GM23338 (cell line): ENCODE measurements around the gene SUGP1.

Source experiments
- EZH2 ChIP-seq: fragments of 200-600 bp; sonication (generic); IDR thresholded peaks from one replicate; pipeline ENCODE4 v1.8.0; 2017; ENCODE audit warnings: antibody characterized with exemption, mild to moderate bottlenecking, low read depth; ENCODE audit not compliant: unreplicated experiment
- JUNB ChIP-seq: IDR thresholded peaks from one replicate; pipeline ENCODE4 v1.6.1; 2016; ENCODE audit warnings: antibody characterized with exemption; ENCODE audit not compliant: unreplicated experiment
- POLR2AphosphoS5 ChIP-seq: IDR thresholded peaks from 2 replicates; pipeline ENCODE4 v1.6.1; 2016; ENCODE audit warnings: antibody characterized with exemption, low read depth
- ZNF331 ChIP-seq: fragments of 250-450 bp; sonication (Bioruptor Pico); IDR thresholded peaks from 2 replicates; pipeline ENCODE4 v1.5.0; 2020; ENCODE audit warnings: low read depth, mild to moderate bottlenecking, moderate library complexity
- TF ChIP-seq, protein P1 (sequence below), 2 experiments: fragments of 200-600 bp in 1 of 2; sonication (generic) in 1 of 2; conservative IDR thresholded peaks; 2 replicates each; pipeline versions ENCODE4 v1.5.1 to v1.6.1; 2016 to 2017; ENCODE audit warnings: antibody characterized with exemption in 2 of 2, low read depth in 2 of 2, mild to moderate bottlenecking in 2 of 2, moderate library complexity in 1 of 2

DNA sequence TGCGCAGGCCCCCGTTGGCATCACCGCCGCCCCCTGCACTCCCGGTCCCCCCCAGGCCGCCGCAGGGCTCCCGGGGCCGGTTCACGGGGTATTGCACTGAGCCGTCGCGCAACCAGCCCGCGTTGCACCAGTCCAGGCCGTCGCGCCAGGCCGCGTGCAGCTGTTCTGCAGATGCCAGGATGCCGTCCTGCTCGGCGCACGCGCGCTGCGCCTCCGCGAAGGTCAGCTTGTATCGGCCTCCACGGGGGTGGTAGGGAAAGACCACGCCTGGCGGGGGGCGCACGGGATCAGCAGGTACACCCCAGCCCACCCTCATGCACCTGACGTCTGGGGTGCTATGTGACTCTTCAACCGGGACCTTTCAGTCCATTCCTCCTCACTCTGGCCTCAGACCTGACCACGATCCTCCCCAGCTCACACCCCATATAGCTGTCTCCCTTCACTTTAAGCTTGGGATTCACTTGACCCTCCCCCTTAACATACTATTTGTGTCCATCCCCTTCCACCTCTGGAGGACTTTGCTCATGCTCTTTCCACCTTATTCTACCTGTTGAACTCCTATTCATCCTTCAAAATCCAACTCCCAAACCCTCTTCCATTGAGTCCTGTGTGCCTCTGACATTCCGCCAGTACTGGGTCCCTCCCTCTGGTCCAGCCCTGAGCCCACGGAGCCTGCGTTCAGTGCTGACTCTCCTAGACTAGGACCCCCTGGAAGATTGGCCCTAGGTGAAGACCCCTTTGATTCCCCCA, 61.5 kb downstream of the SUGP1 start:
- TF ChIP-seq, protein P1, sequence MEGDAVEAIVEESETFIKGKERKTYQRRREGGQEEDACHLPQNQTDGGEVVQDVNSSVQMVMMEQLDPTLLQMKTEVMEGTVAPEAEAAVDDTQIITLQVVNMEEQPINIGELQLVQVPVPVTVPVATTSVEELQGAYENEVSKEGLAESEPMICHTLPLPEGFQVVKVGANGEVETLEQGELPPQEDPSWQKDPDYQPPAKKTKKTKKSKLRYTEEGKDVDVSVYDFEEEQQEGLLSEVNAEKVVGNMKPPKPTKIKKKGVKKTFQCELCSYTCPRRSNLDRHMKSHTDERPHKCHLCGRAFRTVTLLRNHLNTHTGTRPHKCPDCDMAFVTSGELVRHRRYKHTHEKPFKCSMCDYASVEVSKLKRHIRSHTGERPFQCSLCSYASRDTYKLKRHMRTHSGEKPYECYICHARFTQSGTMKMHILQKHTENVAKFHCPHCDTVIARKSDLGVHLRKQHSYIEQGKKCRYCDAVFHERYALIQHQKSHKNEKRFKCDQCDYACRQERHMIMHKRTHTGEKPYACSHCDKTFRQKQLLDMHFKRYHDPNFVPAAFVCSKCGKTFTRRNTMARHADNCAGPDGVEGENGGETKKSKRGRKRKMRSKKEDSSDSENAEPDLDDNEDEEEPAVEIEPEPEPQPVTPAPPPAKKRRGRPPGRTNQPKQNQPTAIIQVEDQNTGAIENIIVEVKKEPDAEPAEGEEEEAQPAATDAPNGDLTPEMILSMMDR (conservative IDR thresholded peaks at IDR 0.05; ENCODE audit: low read depth in 2 of 2) = no peak
- TF ChIP-seq POLR2AphosphoS5 (no peak; the same call in 1 of the 2 replicates), ZNF331 (CRISPR knock-in tag) (no peak), EZH2 (no peak), JUNB (no peak)
